NCI-H510A treated with DMSO at 0.1 percent for 48 hours (cell line): ENCODE data around the gene MLLT10.

Experiments used
- DNase-seq: peaks from one replicate; lab custom pipeline; 2025; lab: John Stamatoyannopoulos, UW

Gene MLLT10

GRCh38 chr10:21637795-21638194, 103.8 kb downstream of the MLLT10 start:
- DNase-seq: no peak

GRCh38 chr10:21638681-21639080, 104.6 kb downstream of the MLLT10 start:
- DNase-seq: no peak

- no peak for DNase-seq
Measured at GRCh38 chr10:21648040-21648439, 114.0 kb downstream of the MLLT10 start.

GRCh38 chr10:21649454-21649872, 115.4 kb downstream of the MLLT10 start:
- DNase-seq: no peak

- DNase-seq: no peak
Measured at GRCh38 chr10:21650353-21650752, 116.3 kb downstream of the MLLT10 start.

GRCh38 chr10:21655236-21655635, 121.2 kb downstream of the MLLT10 start:
- no peak for DNase-seq

- DNase-seq: no peak
Measured at GRCh38 chr10:21655687-21656086, 121.7 kb downstream of the MLLT10 start.

- DNase-seq: no peak
Measured at GRCh38 chr10:21661087-21661486, 127.1 kb downstream of the MLLT10 start.

GRCh38 chr10:21661935-21662334, 127.9 kb downstream of the MLLT10 start:
- DNase-seq: no peak

GRCh38 chr10:21662635-21663034, 128.6 kb downstream of the MLLT10 start:
- DNase-seq: no peak

- DNase-seq: no peak
Measured at GRCh38 chr10:21668831-21669230, 134.8 kb downstream of the MLLT10 start.

- DNase-seq: no peak
Measured at GRCh38 chr10:21670391-21670790, 136.4 kb downstream of the MLLT10 start.

GRCh38 chr10:21673668-21674067, 139.6 kb downstream of the MLLT10 start:
- no peak for DNase-seq

- DNase-seq: no peak
Measured at GRCh38 chr10:21675157-21675796, 141.2 kb downstream of the MLLT10 start.

- DNase-seq: no peak
Measured at GRCh38 chr10:21677551-21677950, 143.5 kb downstream of the MLLT10 start.

- no peak for DNase-seq
Measured at GRCh38 chr10:21681156-21681555, 147.1 kb downstream of the MLLT10 start.

GRCh38 chr10:21687266-21688008, 153.4 kb downstream of the MLLT10 start:
- no peak for DNase-seq

GRCh38 chr10:21688009-21688332, 153.9 kb downstream of the MLLT10 start:
- no peak for DNase-seq

GRCh38 chr10:21688870-21689269, 154.8 kb downstream of the MLLT10 start:
- DNase-seq: no peak

- DNase-seq: no peak
Measured at GRCh38 chr10:21689881-21690280, 155.8 kb downstream of the MLLT10 start.

- DNase-seq: no peak
Measured at GRCh38 chr10:21692916-21693315, 158.9 kb downstream of the MLLT10 start.

- DNase-seq: no peak
Measured at GRCh38 chr10:21693418-21693817, 159.4 kb downstream of the MLLT10 start.

- no peak for DNase-seq
Measured at GRCh38 chr10:21694631-21695030, 160.6 kb downstream of the MLLT10 start.

GRCh38 chr10:21696302-21696701, 162.3 kb downstream of the MLLT10 start:
- no peak for DNase-seq
